Hepatocyte (in vitro differentiated cells): ENCODE measurements around the gene FBLN1. TPM values are rescaled to one million over a fixed set of nuclear protein-coding genes. Genes with fewer than 3 reads are reported as not detected.

Experiments
- DNase-seq: peaks from one replicate; pipeline ENCODE4 v3.0.0-alpha.2; 2016; ENCODE audit warnings: low spot score
- H2AFZ ChIP-seq: fragments of 200-600 bp; sonication (generic); 2 replicates; pipeline ENCODE4 v1.6.0; 2016; ENCODE audit warnings: antibody characterized with exemption, mild to moderate bottlenecking
- H3K27ac ChIP-seq: fragments of 200-600 bp; sonication (generic); 2 replicates; pipeline ENCODE4 v1.5.1; 2016; ENCODE audit warnings: mild to moderate bottlenecking
- H3K27me3 ChIP-seq: fragments of 200-600 bp; sonication (generic); 2 replicates; pipeline ENCODE4 v1.6.1; 2016
- H3K36me3 ChIP-seq: fragments of 200-600 bp; sonication (generic); replicated peaks from 2 replicates; pipeline ENCODE4 v1.5.1; 2016; ENCODE audit warnings: low read depth; ENCODE audit not compliant: insufficient read depth
- H3K4me1 ChIP-seq: fragments of 200-600 bp; sonication (generic); 2 replicates; pipeline ENCODE4 v1.5.1; 2016; ENCODE audit warnings: mild to moderate bottlenecking, moderate library complexity; ENCODE audit not compliant: insufficient read depth
- H3K4me2 ChIP-seq: fragments of 200-600 bp; sonication (generic); 2 replicates; pipeline ENCODE4 v1.6.0; 2016
- H3K4me3 ChIP-seq: fragments of 200-600 bp; sonication (generic); 2 replicates; pipeline ENCODE4 v1.5.1; 2016; ENCODE audit warnings: mild to moderate bottlenecking
- H3K79me2 ChIP-seq: fragments of 200-600 bp; sonication (generic); 2 replicates; pipeline ENCODE4 v1.6.0; 2017; ENCODE audit warnings: mild to moderate bottlenecking
- H3K9me2 ChIP-seq: fragments of 200-600 bp; sonication (generic); replicated peaks from 2 replicates; pipeline ENCODE4 v1.6.0; 2017; ENCODE audit warnings: mild to moderate bottlenecking; ENCODE audit not compliant: insufficient read depth
- H3K9me3 ChIP-seq: fragments of 200-600 bp; sonication (generic); 2 replicates; pipeline ENCODE4 v1.5.1; 2016; ENCODE audit warnings: low read depth, mild to moderate bottlenecking
- H4K20me1 ChIP-seq: fragments of 200-600 bp; sonication (generic); 2 replicates; pipeline ENCODE4 v1.6.0; 2016; ENCODE audit warnings: mild to moderate bottlenecking; ENCODE audit not compliant: insufficient read depth, poor library complexity, severe bottlenecking
- EZH2 ChIP-seq: fragments of 200-600 bp; sonication (generic); IDR thresholded peaks from 2 replicates; pipeline ENCODE4 v1.6.1; 2016; ENCODE audit warnings: antibody characterized with exemption, mild to moderate bottlenecking, borderline replicate concordance
- EZH2phosphoT487 ChIP-seq: fragments of 200-600 bp; sonication (generic); IDR thresholded peaks from one replicate; pipeline ENCODE4 v1.6.1; 2018; ENCODE audit warnings: antibody characterized with exemption, mild to moderate bottlenecking, low read depth, moderate library complexity; ENCODE audit not compliant: unreplicated experiment, severe bottlenecking
- WGBS: methylation state at CpG from one replicate; pipeline ENCODE4 v1.1.6; 2016; ENCODE audit warnings: low lambda C conversion rate; ENCODE audit errors: missing lambda C conversion rate; 5-methylcytosine and 5-hydroxymethylcytosine counted together
- polyA plus RNA-seq: library from polyadenylated mRNA; unstranded; fragments of >200 nt; fragmentation: Nextera tagmentation; extraction: Ambion mirVana; gene quantifications from 2 replicates; pipeline ENCODE4 v1.2.1, GENCODE V29; 2016
- total RNA-seq: library from RNA; depleted of rRNA; stranded (reverse); fragments of >200 nt; gene quantifications from 2 replicates; pipeline ENCODE4 v1.2.3, GENCODE V29; 2014
- TF ChIP-seq, protein P1 (sequence below): fragments of 200-600 bp; sonication (generic); IDR thresholded peaks from 2 replicates; pipeline ENCODE4 v1.5.1; 2016; ENCODE audit warnings: antibody characterized with exemption, mild to moderate bottlenecking; ENCODE audit not compliant: poor library complexity

FBLN1 gene
- total and polyA plus RNA-seq, 2 experiments from 2014 or later: 201 to 669 TPM

DNA sequence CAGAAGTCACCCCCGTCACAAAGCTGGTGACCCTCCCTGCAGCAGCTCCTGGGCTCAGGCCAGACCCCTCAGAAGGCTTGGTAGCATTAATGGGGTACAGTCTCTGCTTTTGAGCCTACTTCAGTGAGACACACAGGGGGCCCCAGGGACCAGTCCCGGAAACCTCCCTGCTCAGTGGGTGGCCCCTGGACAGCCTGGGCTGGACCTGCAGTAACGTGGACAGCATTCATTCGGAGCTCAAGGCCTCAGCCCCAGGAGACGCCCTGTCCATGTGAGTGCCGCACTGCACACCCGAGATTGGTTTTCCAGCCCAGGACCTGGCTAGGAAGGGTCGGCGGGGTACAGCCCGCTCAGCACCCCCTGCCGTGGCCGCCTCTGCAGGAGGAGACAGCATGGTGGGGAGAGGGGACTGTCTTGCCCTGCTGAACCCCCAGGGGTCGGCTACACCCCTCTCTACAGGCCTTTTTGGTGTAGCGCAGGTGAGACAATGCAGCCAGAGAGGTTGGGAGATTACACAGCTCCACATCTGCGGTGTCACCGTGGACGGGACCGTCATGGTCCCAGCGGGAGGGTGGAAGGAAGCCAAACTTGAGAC lies 83.4 kb downstream of the FBLN1 start:
- no peak overlapping the region for H3K4me2 ChIP-seq
- WGBS: 95% methylated on average over 19 of the region's 19 CpGs
- H3K9me3 ChIP-seq: no peaks in the 10 kb centered on the region
- no peak for DNase-seq
- H3K9me2 ChIP-seq: no peaks in the 10 kb centered on the region
- H3K27me3 ChIP-seq: no peaks in the 10 kb centered on the region
- no peaks in the 10 kb centered on the region for H3K36me3 ChIP-seq
- no peaks in the 10 kb centered on the region for H4K20me1 ChIP-seq
- no peak overlapping the region for H3K4me3 ChIP-seq
- no peaks in the 10 kb centered on the region for H3K4me1 ChIP-seq
- H2AFZ ChIP-seq: no peak overlapping the region
- TF ChIP-seq, protein P1, sequence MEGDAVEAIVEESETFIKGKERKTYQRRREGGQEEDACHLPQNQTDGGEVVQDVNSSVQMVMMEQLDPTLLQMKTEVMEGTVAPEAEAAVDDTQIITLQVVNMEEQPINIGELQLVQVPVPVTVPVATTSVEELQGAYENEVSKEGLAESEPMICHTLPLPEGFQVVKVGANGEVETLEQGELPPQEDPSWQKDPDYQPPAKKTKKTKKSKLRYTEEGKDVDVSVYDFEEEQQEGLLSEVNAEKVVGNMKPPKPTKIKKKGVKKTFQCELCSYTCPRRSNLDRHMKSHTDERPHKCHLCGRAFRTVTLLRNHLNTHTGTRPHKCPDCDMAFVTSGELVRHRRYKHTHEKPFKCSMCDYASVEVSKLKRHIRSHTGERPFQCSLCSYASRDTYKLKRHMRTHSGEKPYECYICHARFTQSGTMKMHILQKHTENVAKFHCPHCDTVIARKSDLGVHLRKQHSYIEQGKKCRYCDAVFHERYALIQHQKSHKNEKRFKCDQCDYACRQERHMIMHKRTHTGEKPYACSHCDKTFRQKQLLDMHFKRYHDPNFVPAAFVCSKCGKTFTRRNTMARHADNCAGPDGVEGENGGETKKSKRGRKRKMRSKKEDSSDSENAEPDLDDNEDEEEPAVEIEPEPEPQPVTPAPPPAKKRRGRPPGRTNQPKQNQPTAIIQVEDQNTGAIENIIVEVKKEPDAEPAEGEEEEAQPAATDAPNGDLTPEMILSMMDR: no peak
- no peak for TF ChIP-seq EZH2
- H3K79me2 ChIP-seq: no peaks in the 10 kb centered on the region
- no peak overlapping the region for H3K27ac ChIP-seq

DNA sequence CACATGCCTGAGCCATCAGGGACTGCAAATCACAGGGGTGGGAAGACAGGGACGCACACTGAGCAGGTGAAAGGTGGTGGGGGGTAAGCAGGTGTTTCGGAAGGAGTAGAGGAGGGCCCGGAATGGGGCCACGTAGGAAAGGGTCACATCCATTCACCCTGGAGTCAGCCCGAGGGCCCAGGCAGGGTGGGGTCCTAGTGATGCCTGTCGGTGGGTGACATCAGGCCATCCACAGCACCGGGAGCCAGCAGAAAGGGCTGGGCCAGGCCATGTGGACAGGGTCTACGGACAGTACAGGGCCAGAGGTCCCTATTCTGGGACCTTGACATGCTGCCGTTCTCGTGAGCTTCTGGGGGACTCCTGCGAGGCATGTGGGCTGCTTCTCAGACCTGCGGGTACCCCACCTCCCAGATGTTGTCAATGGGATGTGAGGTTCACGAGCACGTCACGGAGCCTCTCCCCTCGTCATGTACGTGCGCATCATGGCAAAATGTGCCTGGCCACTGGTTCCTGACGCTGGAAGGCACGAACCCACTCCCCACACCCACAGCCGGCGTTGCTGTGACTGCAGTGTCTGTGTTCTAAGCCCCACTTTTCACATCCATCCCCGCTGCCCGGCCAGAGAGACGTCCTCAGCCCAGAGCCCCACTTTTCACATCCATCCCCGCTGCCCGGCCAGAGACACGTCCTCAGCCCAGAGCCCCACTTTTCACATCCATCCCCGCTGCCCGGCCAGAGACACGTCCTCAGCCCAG lies 84.1 kb downstream of the FBLN1 start:
- 90% methylated on average over 26 of the region's 31 CpGs for WGBS
- no peak for TF ChIP-seq EZH2phosphoT487
- TF ChIP-seq, protein P1: no peak
- TF ChIP-seq EZH2: no peak
- Histone ChIP-seq H2AFZ (no peak overlapping the region), H4K20me1 (no peaks in the 10 kb centered on the region), H3K4me2 (no peak overlapping the region), H3K9me3 (no peaks in the 10 kb centered on the region), H3K9me2 (no peaks in the 10 kb centered on the region), H3K79me2 (no peaks in the 10 kb centered on the region), H3K4me1 (no peaks in the 10 kb centered on the region), H3K36me3 (no peaks in the 10 kb centered on the region), H3K27ac (no peak overlapping the region), H3K4me3 (no peak overlapping the region), H3K27me3 (no peaks in the 10 kb centered on the region)
- no peak for DNase-seq

DNA sequence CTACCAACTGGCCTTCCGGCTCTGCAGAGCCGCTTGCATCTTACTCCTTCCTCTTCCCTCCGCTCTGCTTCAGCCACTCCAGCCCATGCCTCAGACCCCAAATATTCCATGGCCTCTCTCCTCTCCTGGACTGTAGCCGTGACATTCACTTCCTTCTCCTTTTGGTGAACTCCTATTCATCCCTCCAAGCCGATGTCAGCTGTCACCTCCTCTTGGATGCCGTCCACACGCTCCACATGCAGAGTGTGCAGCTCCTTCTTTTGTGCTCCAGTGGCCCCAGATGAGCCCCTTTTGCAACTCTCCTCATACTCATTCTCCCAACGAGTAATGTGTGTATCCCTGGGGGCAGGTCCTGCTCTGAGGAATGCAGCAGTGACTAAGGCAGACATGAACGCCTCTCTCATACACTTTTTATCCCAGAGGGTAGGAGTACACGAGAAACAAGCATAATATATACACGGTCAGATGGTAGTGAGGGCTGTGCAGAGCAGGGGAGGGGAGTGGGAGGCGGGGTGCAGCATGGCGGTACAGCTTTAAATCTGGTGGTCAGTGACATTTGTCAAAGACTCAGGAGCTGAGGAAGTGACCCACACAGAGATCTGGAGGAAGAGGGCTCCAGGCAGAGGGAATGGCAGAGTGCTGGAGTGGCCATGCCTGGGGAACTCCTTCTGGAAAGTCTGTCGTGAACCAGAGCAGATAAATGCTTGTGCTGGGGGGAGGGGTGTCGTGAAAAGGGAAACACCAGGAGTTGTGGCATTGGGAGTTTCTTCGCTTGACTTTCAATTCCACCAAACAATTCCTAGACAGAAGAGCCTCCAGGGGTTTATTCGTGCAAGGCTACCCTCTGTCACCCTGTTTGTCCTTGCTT lies 85.2 kb downstream of the FBLN1 start:
- H3K27ac ChIP-seq: no peak overlapping the region
- TF ChIP-seq EZH2 (no peak), EZH2phosphoT487 (no peak)
- TF ChIP-seq, protein P1: no peak
- no peak for DNase-seq
- no peaks in the 10 kb centered on the region for H3K27me3 ChIP-seq
- H3K79me2 ChIP-seq: no peaks in the 10 kb centered on the region
- 66% methylated on average over 17 of the region's 17 CpGs for WGBS
- H3K36me3 ChIP-seq: no peaks in the 10 kb centered on the region
- no peaks in the 10 kb centered on the region for H3K9me3 ChIP-seq
- H4K20me1 ChIP-seq: no peaks in the 10 kb centered on the region
- no peaks in the 10 kb centered on the region for H3K9me2 ChIP-seq
- H2AFZ ChIP-seq: no peak overlapping the region
- no peak overlapping the region for H3K4me3 ChIP-seq
- no peak overlapping the region for H3K4me2 ChIP-seq
- H3K4me1 ChIP-seq: no peaks in the 10 kb centered on the region
